ENCODE results near the gene LRMDA.

- TF ChIP-seq, protein P1, sequence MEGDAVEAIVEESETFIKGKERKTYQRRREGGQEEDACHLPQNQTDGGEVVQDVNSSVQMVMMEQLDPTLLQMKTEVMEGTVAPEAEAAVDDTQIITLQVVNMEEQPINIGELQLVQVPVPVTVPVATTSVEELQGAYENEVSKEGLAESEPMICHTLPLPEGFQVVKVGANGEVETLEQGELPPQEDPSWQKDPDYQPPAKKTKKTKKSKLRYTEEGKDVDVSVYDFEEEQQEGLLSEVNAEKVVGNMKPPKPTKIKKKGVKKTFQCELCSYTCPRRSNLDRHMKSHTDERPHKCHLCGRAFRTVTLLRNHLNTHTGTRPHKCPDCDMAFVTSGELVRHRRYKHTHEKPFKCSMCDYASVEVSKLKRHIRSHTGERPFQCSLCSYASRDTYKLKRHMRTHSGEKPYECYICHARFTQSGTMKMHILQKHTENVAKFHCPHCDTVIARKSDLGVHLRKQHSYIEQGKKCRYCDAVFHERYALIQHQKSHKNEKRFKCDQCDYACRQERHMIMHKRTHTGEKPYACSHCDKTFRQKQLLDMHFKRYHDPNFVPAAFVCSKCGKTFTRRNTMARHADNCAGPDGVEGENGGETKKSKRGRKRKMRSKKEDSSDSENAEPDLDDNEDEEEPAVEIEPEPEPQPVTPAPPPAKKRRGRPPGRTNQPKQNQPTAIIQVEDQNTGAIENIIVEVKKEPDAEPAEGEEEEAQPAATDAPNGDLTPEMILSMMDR (conservative IDR thresholded peaks at IDR 0.05; ENCODE audit: low read length): no peak
- no peak for TF ChIP-seq EZH2phosphoT487 (IDR thresholded peaks at IDR 0.05; ENCODE audit: borderline replicate concordance, low read depth, low read length)
Observed at GRCh38 chr10:76302481-76302880, 871.1 kb downstream of the LRMDA start.

All from OCI-LY7 (cell line).